UCSD-AML1 (cell line): Measurements from ENCODE around the gene PDGFRA.

Experiments
- DNase-seq: peaks from one replicate; lab custom pipeline; 2025; ENCODE audit not compliant: unreplicated experiment; lab: John Stamatoyannopoulos, UW

Gene PDGFRA

DNA sequence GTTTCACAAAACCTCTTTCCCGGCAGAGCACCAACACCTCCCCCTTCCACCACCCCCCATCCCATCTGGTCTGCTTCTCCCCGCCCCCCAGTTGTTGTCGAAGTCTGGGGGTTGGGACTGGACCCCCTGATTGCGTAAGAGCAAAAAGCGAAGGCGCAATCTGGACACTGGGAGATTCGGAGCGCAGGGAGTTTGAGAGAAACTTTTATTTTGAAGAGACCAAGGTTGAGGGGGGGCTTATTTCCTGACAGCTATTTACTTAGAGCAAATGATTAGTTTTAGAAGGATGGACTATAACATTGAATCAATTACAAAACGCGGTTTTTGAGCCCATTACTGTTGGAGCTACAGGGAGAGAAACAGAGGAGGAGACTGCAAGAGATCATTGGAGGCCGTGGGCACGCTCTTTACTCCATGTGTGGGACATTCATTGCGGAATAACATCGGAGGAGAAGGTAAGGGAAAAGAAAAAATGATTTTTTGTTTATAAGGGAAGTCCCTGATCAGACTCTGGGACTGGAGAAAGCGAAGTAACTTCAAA lies at the start of gene PDGFRA:
PDGFRA (plus strand) TSS at position 333 of the 541 bp plus-strand sequence. CDS start 29,476 bp downstream, outside the sequence.
- no peak for DNase-seq

DNA sequence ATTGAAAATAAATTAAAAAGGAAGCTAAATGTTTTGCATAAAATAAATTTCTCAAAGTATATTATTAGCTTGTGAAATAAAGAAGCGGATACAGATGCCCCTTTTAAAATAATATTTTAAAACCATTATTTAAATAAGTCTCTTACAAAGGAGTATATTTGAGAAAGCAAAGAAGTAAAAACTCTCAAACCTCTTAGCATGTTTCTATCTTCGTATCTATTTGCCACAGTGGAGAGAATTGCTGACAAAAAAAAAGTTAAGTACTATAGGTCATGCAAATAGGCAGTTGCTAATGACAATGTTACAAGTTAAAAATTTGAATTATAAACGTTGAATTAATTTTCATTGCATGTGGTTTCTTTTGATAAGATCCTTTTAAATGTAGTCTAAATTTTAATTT lies 44.5 kb upstream of the PDGFRA start:
- no peak for DNase-seq

DNA sequence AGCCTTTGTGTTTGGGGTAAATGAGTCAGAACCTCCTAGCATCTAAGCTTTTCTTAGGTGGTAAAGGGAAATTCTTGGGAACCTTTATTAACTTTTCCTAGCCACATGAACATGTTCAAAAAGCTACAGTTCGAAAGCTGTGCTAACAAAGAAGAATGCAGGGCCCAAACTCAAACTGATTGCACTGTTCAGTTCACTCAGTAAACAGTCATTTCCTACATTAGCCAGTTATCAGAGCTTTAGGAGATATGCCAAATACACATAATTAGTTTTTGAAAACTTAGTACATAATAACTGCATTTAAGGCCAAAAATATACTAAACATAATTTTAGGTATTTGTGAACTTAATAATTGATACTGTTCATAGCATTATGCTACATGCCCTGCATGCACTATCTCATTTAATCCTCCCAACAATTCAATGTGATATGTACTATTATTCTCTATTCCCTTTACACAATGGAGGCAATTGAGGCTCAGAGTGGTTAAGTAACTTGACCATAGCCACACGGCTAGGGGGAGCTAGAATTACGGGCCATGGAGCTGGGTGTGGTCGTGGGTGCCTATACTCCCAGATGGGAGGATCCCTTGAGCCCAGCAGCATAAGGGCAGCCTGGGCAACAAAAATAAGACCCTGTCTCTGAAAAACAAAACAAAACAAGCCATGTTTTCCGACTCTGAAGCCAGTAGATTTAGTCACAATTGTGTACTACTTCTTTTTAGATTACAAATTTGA lies 43.9 kb upstream of the PDGFRA start:
- DNase-seq: no peak

DNA sequence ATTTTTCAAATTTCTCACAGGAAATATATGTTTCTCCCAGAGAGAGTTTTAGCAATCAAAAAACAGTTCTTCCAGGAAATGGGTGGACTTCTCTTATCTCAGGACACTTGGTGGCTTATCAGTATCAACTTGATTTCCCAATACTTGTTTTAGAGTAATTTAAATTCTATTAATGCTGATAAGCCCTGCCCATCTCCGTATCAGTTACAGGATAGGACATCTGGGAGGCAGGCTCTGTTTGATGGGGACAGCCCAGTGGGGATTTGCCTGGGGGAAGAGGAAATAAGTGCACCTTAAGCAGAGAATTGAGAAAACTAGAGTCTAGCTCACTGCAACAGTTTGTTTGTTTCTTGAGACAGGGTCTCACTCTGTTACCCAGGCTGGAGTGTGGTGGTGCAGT lies 43.2 kb upstream of the PDGFRA start:
- no peak for DNase-seq

DNA sequence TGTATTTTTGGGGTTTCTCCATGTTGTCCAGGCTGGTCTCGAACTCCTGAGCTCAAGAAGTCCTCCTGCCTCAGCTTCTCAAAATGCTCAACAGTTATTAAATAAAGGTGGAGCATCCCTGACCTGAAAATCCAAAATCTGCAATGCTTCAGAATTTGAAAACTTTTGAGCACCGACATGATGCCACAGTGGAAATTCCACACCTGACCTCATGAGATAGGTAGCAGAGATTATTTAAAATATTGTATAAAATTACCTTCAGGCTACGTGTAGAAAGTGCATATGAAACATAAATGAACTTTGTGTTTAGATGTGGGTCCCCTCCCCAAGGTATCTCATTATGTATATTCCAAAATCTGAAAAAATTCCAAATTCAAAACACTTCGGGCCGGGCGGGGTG lies 42.7 kb upstream of the PDGFRA start:
- no peak for DNase-seq

DNA sequence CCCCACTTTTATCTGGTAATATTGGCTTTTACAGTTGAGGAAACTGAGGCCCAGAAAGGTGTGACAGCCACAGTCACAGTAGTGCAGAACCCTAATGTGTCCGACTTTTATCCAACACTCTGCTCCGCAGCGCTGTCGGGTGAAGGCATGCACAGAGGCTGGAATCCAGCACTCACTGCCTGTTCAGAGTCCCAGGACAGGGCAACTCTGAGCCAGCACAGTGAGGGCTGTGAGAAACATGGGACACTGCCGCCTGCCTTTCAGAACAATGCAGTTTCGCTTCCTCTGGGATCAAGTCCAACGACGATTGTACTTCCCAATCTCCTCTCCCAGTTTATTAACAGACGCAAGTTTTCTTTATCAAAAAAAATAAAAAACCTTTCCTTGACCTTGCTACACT lies 41.9 kb upstream of the PDGFRA start:
- DNase-seq: no peak

DNA sequence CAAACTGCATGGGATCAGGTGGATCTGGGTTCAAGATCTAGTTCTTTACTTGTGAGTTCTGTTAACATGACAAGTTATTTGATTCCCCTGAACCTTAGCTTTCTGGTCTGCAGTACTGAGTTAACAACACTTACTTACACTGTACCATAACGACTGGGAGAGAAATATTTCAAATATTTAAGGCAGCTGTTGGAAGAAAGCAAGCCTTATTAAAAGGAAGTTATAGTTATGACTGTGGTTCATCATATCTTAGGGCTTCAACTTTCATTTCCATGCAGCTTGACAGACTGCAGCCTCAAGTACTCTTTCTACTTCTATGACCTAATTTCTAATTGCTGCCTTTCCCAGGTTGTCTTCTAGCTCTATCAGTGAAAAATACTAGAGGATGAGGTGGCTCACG lies 40.0 kb upstream of the PDGFRA start:
- no peak for DNase-seq

DNA sequence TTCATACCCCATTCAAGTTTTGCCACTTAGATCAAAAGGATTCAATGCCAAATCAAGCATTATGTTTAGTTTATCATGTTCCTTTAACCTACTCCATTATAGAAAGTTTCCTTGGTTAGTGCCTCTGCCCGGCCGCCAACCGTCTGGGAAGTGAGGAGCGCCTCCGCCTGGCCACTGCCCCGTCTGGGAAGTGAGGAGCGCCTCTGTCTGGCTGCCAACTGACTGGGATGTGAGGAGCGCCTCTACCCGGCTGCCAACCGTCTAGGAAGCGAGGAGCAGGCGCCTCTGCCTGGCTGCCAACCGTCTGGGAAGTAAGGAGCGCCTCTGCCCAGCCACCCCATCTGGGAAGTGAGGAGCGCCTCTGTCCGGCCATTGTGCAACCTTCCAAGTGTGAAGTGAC lies 36.3 kb upstream of the PDGFRA start:
- no peak for DNase-seq

DNA sequence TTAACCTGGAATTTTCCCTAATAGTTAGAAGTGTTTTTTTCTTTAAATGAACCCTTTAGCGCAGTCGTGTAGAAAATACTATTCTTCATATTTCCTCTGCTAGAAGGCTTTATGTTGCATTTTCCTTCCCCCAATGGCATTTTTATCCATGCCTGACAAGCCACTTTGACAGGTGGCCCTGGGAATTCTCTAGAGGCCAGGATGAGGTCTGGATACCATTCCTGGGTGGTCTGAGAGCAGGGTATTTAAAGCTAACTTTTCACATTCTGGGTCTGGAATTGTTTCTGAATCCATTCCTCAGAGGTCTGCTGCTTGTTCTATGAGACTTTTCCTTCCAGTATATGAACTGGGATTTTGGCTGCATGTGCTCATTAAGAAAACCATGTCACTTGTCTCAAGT lies 31.2 kb upstream of the PDGFRA start:
- DNase-seq: no peak

DNA sequence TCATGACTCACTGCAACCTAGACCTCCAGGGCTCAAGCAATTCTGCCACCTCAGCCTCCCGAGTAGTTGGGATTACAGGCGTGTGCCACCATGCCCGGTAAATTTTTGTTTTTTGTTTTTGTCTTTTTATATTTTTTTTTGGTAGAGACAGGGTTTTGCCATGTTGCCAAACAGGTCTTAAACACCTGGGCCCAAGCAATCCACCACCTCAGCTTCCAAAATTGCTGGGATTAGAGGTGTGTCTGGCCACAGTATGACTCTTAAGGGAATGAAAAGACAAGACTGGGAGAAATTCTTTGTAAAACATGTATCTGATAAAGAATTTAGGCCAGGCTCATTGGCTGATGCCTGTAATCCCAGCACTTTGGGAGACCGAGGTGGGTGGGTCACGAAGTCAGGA lies 29.2 kb upstream of the PDGFRA start:
- no peak for DNase-seq

DNA sequence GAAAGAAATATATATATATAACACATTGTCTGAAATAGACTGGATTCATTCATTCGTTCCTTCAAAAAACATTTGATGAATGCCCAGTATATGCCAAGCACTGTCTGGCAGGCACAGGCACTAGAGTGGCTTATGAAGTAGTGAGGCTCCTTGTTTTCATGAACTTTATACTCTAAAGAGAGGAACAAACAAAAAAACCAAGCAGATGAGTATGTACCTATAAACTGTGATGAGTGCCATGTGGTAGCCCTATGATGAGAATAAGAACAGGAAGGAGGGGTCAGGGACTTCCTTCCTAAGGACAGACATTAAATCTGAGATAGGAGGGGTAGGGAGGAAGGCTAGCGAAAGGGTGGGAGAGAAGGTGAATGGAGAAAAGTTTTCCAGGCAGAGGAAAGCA lies 19.5 kb upstream of the PDGFRA start:
- DNase-seq: no peak

DNA sequence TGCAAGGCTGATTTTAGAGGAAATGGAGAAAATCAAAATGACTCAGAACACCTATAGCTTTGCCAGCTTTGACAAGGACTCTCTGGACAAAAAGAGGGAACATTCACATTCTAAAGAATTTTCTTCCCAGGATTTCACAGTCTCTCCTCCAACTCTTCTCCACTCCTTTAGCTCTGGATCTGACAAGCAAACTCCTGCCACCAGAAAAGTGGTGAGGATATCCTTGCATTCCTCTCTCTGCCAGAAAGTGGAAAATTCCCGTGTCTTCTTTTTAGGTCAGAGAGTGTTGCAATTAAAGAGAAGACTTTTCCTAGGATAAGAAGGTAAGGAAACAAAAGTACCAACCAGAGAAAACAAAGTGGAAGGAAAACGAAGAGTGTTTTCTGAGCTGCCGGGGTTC lies 16.1 kb upstream of the PDGFRA start:
- DNase-seq: no peak

DNA sequence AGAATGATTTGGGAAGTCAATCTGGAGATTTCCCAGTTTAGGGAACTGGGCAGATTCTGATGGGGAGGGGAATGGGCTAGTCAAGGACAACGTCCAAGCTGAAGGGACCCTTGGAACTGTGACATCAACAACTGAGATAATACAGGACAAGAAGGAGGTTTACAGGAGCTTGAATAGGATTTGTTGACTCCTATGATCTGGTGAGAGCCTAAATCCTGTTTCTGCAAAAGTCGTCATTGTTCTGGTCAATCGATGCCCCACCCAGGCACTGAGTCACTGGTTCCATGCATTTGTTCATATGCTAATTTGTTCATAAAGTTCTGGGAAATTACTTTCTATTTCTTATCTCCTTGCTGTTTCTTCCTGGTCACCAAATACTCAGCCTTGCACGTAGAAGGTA lies 15.3 kb upstream of the PDGFRA start:
- no peak for DNase-seq

DNA sequence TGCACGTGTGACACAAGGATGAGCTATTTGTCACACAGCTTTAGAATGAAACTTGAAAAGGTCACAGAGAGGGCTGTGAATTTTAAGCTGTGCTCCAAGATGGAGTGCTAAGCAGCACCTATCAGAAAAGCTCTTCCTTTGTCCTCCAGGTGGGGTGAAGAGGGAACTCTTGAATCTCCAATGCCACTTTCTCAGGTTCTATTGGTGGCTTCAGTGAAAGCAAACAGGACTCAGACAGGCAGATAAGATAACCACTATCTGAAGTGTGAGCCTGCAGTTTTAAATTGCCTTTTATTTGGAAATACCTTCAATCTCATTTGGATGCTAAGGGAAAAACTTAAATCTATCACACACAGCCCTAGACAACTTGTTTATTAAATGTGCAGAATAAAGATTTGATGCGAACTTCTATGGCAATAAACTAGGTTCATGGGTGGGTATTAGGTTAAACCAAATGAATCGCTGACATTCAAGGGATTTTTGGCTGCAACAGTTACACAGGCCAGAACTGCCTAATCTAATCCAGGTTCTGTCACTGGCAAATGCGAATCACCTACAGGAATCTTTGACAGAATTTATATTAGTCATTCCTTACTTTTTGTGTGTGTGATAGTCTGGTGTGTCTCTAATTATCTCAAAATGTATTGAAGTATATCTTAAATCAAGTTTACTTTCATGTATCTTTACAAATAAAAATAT lies 13.6 kb upstream of the PDGFRA start:
- DNase-seq: no peak

DNA sequence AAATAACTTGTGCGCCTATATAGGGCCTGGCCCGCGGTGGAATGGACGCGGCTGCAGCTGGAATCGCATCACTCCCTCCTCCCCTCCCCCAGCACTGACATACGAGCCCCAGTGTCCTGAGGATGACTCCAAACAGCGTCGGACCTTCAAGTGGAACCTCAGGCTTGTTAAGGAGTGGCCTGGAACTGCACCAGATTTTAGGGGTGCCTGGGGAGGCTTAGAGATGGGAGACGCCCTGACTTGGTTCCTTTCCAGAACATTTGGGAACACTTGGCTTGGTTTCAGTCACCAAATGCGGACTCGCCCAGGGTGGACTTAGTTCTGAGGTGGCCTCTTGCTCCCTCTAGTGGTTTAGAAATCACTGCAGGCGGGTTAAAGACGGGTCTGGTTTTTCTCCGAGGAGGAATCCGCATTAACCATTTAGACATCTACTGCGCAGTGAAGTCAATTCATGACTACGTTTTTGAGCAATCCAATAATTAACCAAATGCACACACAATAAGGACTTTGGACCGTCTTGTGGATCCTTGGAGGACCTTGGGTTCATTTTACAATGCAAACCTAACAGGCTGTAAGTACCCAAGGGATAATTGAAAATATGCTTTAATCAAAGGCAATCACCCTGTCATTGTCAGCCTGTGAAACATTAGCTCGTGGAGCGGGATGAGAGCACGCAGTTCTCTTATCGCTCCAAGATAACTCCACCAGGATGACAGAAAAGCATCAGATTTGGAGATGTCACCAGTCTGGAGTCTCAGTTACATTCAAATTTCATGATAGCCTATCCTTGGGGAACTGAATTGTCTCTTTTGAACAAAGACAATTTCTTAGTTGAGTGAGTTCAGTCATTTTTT lies 11.2 kb upstream of the PDGFRA start:
- peak; percentile 65 for DNase-seq

DNA sequence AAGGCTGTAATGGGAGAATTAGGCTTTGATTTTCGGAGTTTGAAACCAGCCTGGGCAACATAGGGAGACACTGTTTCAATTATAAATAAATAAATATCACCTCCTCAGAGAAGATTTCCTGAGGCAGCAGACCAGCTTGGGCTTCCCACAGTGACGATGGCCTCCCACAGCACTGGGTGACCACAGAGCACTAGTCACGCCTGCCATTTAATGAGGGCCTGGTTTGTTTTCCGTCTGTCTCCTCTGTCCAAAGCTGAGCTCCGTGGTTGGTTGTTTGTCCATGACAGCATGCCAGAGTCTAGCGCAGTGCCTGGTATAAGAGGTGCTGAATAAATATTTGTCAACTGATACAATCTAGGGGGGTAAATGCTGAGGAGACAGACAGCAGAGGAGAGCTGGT lies 10.4 kb upstream of the PDGFRA start:
- no peak for DNase-seq

DNA sequence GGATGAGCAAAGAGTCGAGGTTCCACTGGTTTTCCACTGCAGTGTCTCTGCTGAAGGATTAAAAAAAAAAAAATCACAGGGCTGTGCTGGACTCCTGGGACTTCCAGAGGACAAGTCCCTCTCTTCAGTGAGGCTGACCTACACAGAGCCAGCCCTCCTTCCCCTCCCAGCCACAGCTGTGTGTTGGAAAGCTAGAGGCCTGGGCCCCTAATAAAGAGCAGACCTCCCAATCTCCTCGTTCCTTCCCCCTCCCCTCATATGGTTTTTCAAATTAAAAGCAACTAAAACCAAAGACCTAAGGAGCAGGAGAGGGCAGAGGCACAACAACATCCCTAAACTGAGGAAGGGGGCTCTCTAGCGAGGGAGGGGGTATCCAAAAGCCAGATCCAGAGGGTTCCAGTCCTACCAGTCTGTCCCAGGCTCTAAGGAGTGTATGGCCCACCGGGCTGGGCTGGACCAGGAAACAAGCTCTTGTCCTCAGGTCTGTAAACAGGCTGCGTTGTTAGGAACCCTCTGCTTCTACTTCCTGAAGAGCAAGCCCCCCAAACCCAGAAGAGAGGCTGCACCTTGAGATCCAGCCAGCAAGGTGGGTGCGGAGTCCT lies 4.0 kb upstream of the PDGFRA start:
- no peak for DNase-seq

DNA sequence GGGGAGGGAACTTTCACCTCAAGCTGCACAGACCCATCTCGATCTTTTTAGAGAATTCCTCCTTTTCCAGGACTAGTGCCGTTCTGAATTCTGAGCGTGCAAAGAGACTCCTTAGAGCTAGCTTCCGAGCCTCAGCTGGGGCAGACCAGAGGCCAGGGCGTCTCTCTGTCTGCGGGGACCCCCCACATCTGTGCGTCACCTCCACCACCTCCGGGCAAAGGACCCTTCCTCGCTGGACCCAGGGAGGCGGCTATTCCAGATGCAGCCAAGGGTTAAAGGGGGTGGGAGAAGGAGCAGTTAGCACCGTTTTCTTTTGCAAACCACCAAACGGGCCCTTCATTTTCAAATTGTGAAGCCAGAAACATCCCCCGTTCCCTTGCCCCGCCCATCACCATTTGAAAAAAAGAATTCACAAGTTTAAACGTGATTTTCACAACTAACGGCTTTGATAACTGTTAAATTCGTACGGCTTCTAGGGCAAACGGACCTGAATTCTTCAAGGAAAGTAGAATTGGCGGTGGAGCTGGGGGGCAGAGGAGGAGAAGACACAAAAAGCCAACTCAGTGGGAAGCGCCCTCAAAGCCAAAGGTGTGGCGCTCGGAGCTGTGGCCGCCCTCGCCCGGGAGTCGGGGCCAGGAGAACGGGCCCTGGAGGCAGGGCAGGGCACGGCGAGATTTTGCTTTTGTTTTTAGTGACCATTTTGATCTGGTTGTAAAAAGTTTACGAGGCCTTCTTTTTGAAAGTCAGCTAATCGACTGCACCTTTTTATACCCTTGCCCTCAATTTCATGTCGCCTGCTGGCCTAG lies 3.3 kb upstream of the PDGFRA start:
- no peak for DNase-seq

DNA sequence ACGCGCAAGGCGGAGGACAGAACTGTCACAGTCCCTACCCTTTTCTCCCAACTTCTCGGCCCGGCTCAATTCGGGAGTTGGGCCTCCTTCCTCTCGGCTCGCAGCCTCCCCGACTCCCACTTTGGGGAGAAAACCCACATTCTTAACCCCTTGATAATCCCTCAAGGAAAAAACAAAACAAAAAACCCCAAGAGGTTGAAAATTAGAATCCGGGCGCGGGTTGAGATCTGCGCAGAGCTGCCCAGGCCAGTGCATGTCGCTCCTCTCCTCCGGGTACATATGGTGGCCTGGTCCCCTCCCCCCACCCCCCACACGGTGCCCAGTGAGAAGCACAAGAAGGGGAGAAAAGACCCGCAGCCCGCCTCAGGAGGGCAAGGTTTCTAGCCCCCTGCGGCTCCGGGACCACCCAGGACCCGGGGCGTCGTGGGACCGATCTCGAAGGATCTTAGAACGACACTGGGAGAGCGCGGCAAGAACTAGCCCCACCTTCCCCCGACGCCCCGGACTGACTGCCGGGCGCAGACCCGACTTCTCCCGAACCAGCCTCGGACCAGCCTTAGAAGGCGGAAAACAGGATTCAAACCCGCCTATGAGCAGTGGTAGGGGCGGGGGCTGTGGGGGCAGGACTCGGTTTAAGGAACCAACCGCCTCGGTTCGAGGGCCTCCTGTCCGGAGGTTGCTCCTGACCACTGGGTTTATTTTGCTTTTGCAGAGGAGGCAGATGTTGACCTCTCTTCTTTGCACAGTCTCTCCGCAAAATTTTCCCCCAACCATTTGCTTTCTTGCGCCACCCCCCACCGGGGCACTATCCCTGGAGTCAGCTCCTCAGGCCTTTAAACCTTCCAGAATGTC lies 2.5 kb upstream of the PDGFRA start:
- DNase-seq: no peak
